Tibial nerve (tissue), 4 donors: ENCODE results near the gene PROKR2. TPM values are rescaled to one million over a fixed set of nuclear protein-coding genes. Genes with fewer than 3 reads are reported as not detected.

Experiments
- DNase-seq, 2 donors: peaks; one replicate each; pipeline ENCODE4 v3.0.0-alpha.2; 2019; ENCODE audit warnings: low spot score in 2 of 2
- H3K27ac ChIP-seq, 4 donors: fragments of 200-600 bp; sonication (generic) in 3 of 4; one replicate each; pipeline ENCODE4 v1.5.1; 2017 to 2019; ENCODE audit warnings: mild to moderate bottlenecking in 1 of 4
- H3K27me3 ChIP-seq, 2 donors: fragments of 200-600 bp; sonication (generic) in 1 of 2; one replicate each; pipeline versions ENCODE4 v1.5.1 to v1.6.0; 2017 to 2019
- H3K36me3 ChIP-seq, 3 donors: fragments of 200-600 bp; sonication (generic); one replicate each; pipeline ENCODE4 v1.5.1; 2018 to 2019
- H3K4me1 ChIP-seq, 4 donors: fragments of 200-600 bp; sonication (generic) in 3 of 4; one replicate each; pipeline ENCODE4 v1.5.1; 2017 to 2019
- H3K4me3 ChIP-seq, 4 donors: fragments of 200-600 bp; sonication (generic) in 3 of 4; one replicate each; pipeline ENCODE4 v1.5.1; 2017 to 2019; ENCODE audit warnings: mild to moderate bottlenecking in 1 of 4, moderate library complexity in 1 of 4
- H3K9me3 ChIP-seq, 4 donors: fragments of 200-600 bp; sonication (generic) in 3 of 4; one replicate each; pipeline ENCODE4 v1.5.1; 2017 to 2019
- CTCF ChIP-seq, 5 experiments: fragments of 200-600 bp in 3 of 5; fragments of 450-650 bp in 2 of 5; sonication (generic) in 3 of 5; IDR thresholded peaks; one replicate each; pipeline ENCODE4 v1.5.1; 2016 to 2019; ENCODE audit warnings: antibody characterized with exemption in 5 of 5, mild to moderate bottlenecking in 3 of 5, moderate library complexity in 2 of 5
- EP300 ChIP-seq, 2 donors: sonication (generic); formaldehyde crosslinking; IDR thresholded peaks; one replicate each; pipeline ENCODE4 v1.6.1; 2017; ENCODE audit warnings: antibody characterized with exemption in 2 of 2, mild to moderate bottlenecking in 1 of 2
- POLR2A ChIP-seq, 2 donors: fragments of 450-650 bp; IDR thresholded peaks; one replicate each; pipeline ENCODE4 v1.6.1; 2017; ENCODE audit warnings: antibody characterized with exemption in 2 of 2, mild to moderate bottlenecking in 2 of 2, moderate library complexity in 2 of 2
- WGBS, 2 donors: methylation state at CpG; one replicate each; pipeline ENCODE4 v1.1.5; 2018; 5-methylcytosine and 5-hydroxymethylcytosine counted together
- total RNA-seq, 4 donors: library from RNA; depleted of rRNA; stranded (reverse); fragments of >200 nt; gene quantifications; one replicate each; pipeline ENCODE4 v1.1.0, GENCODE V29; 2016

Gene PROKR2
- total RNA-seq, 4 donors from 2014 or later = not detected

- WGBS, 2 donors = 36% methylated on average over 11 of the region's 11 CpGs
Observed at GRCh38 chr20:5297280-5298004, 19.3 kb downstream of the PROKR2 start.

GRCh38 chr20:5290596-5290995, 26.2 kb downstream of the PROKR2 start:
- Histone ChIP-seq H3K4me3 (no peak overlapping the region), H3K4me1 (no peaks in the 10 kb centered on the region), H3K36me3 (no peaks in the 10 kb centered on the region), H3K27ac (no peak overlapping the region), H3K9me3 (peaks cover 0 to 13% (median 0%) of the 10 kb centered on the region in 4 donors), H3K27me3 (no peaks in the 10 kb centered on the region)
- no peak for DNase-seq
- WGBS, 2 donors = 63 to 66% methylated on average over 6 of the region's 6 CpGs
- TF ChIP-seq POLR2A (IDR thresholded peaks at IDR 0.05) (no peak), CTCF (IDR thresholded peaks at IDR 0.05) (no peak), EP300 (IDR thresholded peaks at IDR 0.05) (no peak)

More at GRCh38 chr20:5297280-5298004, 19.3 kb downstream of the PROKR2 start:
- DNase-seq = no peak
- Histone ChIP-seq H3K9me3 (no peaks in the 10 kb centered on the region), H3K4me1 (no peaks in the 10 kb centered on the region), H3K36me3 (no peaks in the 10 kb centered on the region), H3K4me3 (no peak overlapping the region), H3K27ac (no peak overlapping the region), H3K27me3 (no peaks in the 10 kb centered on the region)
- TF ChIP-seq EP300 (IDR thresholded peaks at IDR 0.05) (no peak), POLR2A (IDR thresholded peaks at IDR 0.05) (no peak), CTCF (IDR thresholded peaks at IDR 0.05) (no peak)

GRCh38 chr20:5282561-5282960, 34.2 kb downstream of the PROKR2 start:
- Histone ChIP-seq H3K4me1 (no peaks in the 10 kb centered on the region), H3K4me3 (no peak overlapping the region), H3K36me3 (no peaks in the 10 kb centered on the region), H3K27ac (no peak overlapping the region), H3K27me3 (no peaks in the 10 kb centered on the region), H3K9me3 (peaks cover 0 to 16% (median 0%) of the 10 kb centered on the region in 4 donors)
- no peak for TF ChIP-seq POLR2A (IDR thresholded peaks at IDR 0.05)
- no peak for TF ChIP-seq EP300 (IDR thresholded peaks at IDR 0.05)
- TF ChIP-seq CTCF (IDR thresholded peaks at IDR 0.05) = no peak
- no peak for DNase-seq
- WGBS, 2 donors = 56 to 79% methylated on average over 2 to 4 of the region's 4 CpGs

GRCh38 chr20:5279661-5280060, 37.1 kb downstream of the PROKR2 start:
- DNase-seq = no peak
- no peaks in the 10 kb centered on the region for H3K27me3 ChIP-seq
- H3K4me1 ChIP-seq = no peaks in the 10 kb centered on the region
- no peak overlapping the region for H3K27ac ChIP-seq
- H3K36me3 ChIP-seq = no peaks in the 10 kb centered on the region
- TF ChIP-seq CTCF (IDR thresholded peaks at IDR 0.05) = no peak
- TF ChIP-seq EP300 (IDR thresholded peaks at IDR 0.05) = no peak
- TF ChIP-seq POLR2A (IDR thresholded peaks at IDR 0.05) = no peak
- H3K9me3 ChIP-seq = peaks cover 0 to 4% (median 0%) of the 10 kb centered on the region in 4 donors
- no peak overlapping the region for H3K4me3 ChIP-seq

GRCh38 chr20:5272268-5272667, 44.5 kb downstream of the PROKR2 start:
- no peak for TF ChIP-seq CTCF (IDR thresholded peaks at IDR 0.05)
- no peak for TF ChIP-seq POLR2A (IDR thresholded peaks at IDR 0.05)
- Histone ChIP-seq H3K9me3 (no peaks in the 10 kb centered on the region), H3K27ac (no peak overlapping the region), H3K27me3 (no peaks in the 10 kb centered on the region), H3K4me1 (no peaks in the 10 kb centered on the region), H3K4me3 (no peak overlapping the region), H3K36me3 (no peaks in the 10 kb centered on the region)
- no peak for DNase-seq
- WGBS, 2 donors = 84 to 88% methylated on average over 4 of the region's 4 CpGs
